Measurements from ENCODE around the gene FASN.

- TF ChIP-seq CTCF (IDR thresholded peaks at IDR 0.05; ENCODE audit: insufficient read depth, low read length, poor library complexity, severe bottlenecking) (no peak), EZH2phosphoT487 (conservative IDR thresholded peaks at IDR 0.05; ENCODE audit: low read length) (no peak)
Measured at GRCh38 chr17:82043507-82043906, 54.5 kb downstream of the FASN start.

All from SU-DHL-6 (cell line).